Left lung (tissue), 14 donors: ENCODE results near the gene CACNB1. TPM values are rescaled to one million over a fixed set of nuclear protein-coding genes. Genes with fewer than 3 reads are reported as not detected.

ENCODE experiments used
- ATAC-seq: fragments of 200-7000 bp; cut with Tn5 transposase; one replicate; pipeline ENCODE4 v1.9.1; 2020; ENCODE audit warnings: moderate library complexity
- DNase-seq, 4 donors: peaks; one replicate each; pipeline ENCODE4 v3.0.0-alpha.2; 2013 to 2020
- H3K27ac ChIP-seq, 2 donors: fragments of 200-600 bp; sonication (generic) in 1 of 2; one replicate each; pipeline versions ENCODE4 v1.5.0 to v1.8.0; 2020 to 2021
- H3K27me3 ChIP-seq, 2 donors: fragments of 200-600 bp; sonication (generic) in 1 of 2; one replicate each; pipeline versions ENCODE4 v1.5.0 to v1.8.0; 2020 to 2021
- H3K36me3 ChIP-seq, 2 donors: fragments of 200-600 bp; sonication (generic) in 1 of 2; one replicate each; pipeline versions ENCODE4 v1.5.0 to v1.8.0; 2020 to 2021
- H3K4me1 ChIP-seq, 2 donors: fragments of 200-600 bp; one replicate each; pipeline ENCODE4 v1.8.0; 2021
- H3K4me3 ChIP-seq, 2 donors: fragments of 200-600 bp; sonication (generic) in 1 of 2; one replicate each; pipeline versions ENCODE4 v1.5.0 to v1.8.0; 2020 to 2021; ENCODE audit warnings: mild to moderate bottlenecking in 1 of 2
- H3K9me3 ChIP-seq, 2 donors: fragments of 200-600 bp; sonication (generic) in 1 of 2; one replicate each; pipeline versions ENCODE4 v1.5.0 to v1.8.0; 2020 to 2021
- CTCF ChIP-seq, 2 donors: fragments of 200-600 bp; sonication (generic) in 1 of 2; IDR thresholded peaks; one replicate each; pipeline versions ENCODE4 v1.5.0 to v1.8.0; 2021; ENCODE audit warnings: antibody characterized with exemption in 2 of 2
- intact Hi-C, 2 donors: fragments of 100-400 bp; cut with DNase I; formaldehyde crosslinking; loops; one replicate each; pipeline versions ENCODE4 v1.11.2 to v1.14.2; 2022
- long read RNA-seq, 12 donors: library from polyadenylated mRNA in 2 of 12; unstranded in 2 of 12; transcript quantifications; one replicate each; pipeline ENCODE4 v2.0.0 and lab custom pipeline, GENCODE V29; 2019 to 2026
- polyA plus RNA-seq, 6 donors: library from polyadenylated mRNA; unstranded; fragments of 120-200 nt; gene quantifications; one replicate each; pipeline ENCODE4 v1.2.1, GENCODE V29; 2013; ENCODE audit not compliant: insufficient read length in 6 of 6
- total RNA-seq, 2 donors: library from RNA; stranded (reverse); fragmentation: NEBNext Ultra II Directional; extraction: Animal tissue kit (Norgen Biotek cat#: 25700); gene quantifications; one replicate each; pipeline ENCODE4 v1.2.1, GENCODE V29; 2021
- donor health status: DM: no; HTN: yes; CAD: no.
- donor health status: DM: no; HTN: no; CAD: no.

The CACNB1 gene
- total RNA-seq, result 10 to 100 TPM; 23.8 to 31.4 TPM
- polyA plus RNA-seq, result 10 to 100 TPM in 4 of 6 donors, 1 to 10 TPM in 2; 9.4 to 14.4 (median 12.5) TPM
- long read RNA-seq, donor 1, partial matches to known transcripts, result 0 of 1 reads
- long read RNA-seq, donor 1, other reads (novel, unspliced or antisense), result 0 of 1 reads
- long read RNA-seq, donor 2, partial matches to known transcripts, result 3,080 of 4,982 reads
- long read RNA-seq, donor 2, other reads (novel, unspliced or antisense), result 1,901 of 4,982 reads
- long read RNA-seq, donor 3, partial matches to known transcripts, result 5,383 of 5,491 reads
- long read RNA-seq, donor 3, other reads (novel, unspliced or antisense), result 107 of 5,491 reads
- long read RNA-seq, donor 4, partial matches to known transcripts, result 0 of 1 reads
- long read RNA-seq, donor 4, other reads (novel, unspliced or antisense), result 1 of 1 reads
- long read RNA-seq, donor 5, partial matches to known transcripts, result 2,805 of 4,671 reads
- long read RNA-seq, donor 5, other reads (novel, unspliced or antisense), result 1,866 of 4,671 reads
- long read RNA-seq, donor 6, partial matches to known transcripts, result 3,543 of 5,369 reads
- long read RNA-seq, donor 6, other reads (novel, unspliced or antisense), result 1,825 of 5,369 reads
- long read RNA-seq, donor 7, partial matches to known transcripts, result 0 of 1 reads
- long read RNA-seq, donor 7, other reads (novel, unspliced or antisense), result 0 of 1 reads
- long read RNA-seq, donor 8, partial matches to known transcripts, result 2,312 of 3,542 reads
- long read RNA-seq, donor 8, other reads (novel, unspliced or antisense), result 1,228 of 3,542 reads
- long read RNA-seq, donor 9, result 0 reads
- long read RNA-seq, donor 10, partial matches to known transcripts, result 2 of 2 reads
- long read RNA-seq, donor 10, other reads (novel, unspliced or antisense), result 0 of 2 reads
- long read RNA-seq, donor 11, result 0 reads
- long read RNA-seq, donor 12, partial matches to known transcripts, result 2,540 of 4,547 reads
- long read RNA-seq, donor 12, other reads (novel, unspliced or antisense), result 2,007 of 4,547 reads

GRCh38 chr17:39197380-39198185 lies at the start of gene CACNB1:
Gene CACNB1, minus strand, starts transcription at chr17:39197669. Its CDS starts 174 bp downstream, at chr17:39197495.
- H3K4me1 ChIP-seq, result peaks cover 28 to 73% of the 10 kb centered on the region in 2 donors
- H3K9me3 ChIP-seq, result no peaks in the 10 kb centered on the region
- no peak for TF ChIP-seq CTCF (IDR thresholded peaks at IDR 0.05)
- intact Hi-C loops, result no loop called here
- peak within 1 kb of the TSS; percentile 77 to 97 for H3K27ac ChIP-seq
- peaks cover 0 to 23% of the 10 kb centered on the region in 2 donors for H3K27me3 ChIP-seq
- DNase-seq, result peak; percentile 70 to 93 (median 82)
- ATAC-seq, result peak; percentile 72
- H3K4me3 ChIP-seq, result peak within 1 kb of the TSS; percentile 58 to 75
- H3K36me3 ChIP-seq, result peaks cover 0 to 30% of the 10 kb centered on the region in 2 donors

DNA sequence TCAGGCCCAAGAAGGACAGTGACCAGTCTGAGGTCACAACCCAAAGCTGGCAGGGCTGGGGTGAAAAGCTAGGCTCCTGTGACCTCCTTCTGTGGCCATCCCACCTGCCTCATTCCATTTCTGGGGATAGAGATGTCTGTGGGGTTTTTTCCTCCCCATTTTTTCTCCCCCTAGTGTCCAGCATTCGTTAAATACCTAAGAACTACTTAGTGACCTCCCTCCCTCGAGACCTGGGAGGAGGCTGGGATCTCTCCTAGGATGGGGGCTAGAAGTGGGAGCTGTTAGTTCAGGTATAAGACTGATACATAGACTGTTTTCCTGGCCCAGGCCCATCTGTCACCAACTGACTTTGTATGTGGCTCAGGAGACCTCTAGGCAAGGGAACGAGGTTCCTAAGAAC lies 48.8 kb upstream of the CACNB1 start:
- DNase-seq, result no peak

GRCh38 chr17:39244600-39245570 lies 47.4 kb upstream of the CACNB1 start:
- peaks cover 2 to 10% of the 10 kb centered on the region in 2 donors for H3K4me1 ChIP-seq
- intact Hi-C loops, result loop anchor here in 1 of 2 donors (5.0 kb wide), 1 partner anchor 263 kb away; no protein-coding TSS in a partner anchor
- H3K36me3 ChIP-seq, result no peaks in the 10 kb centered on the region
- DNase-seq (peak; percentile 74 to 91 (median 84)), ATAC-seq (peak; percentile 96)
- no peak overlapping the region for H3K27ac ChIP-seq
- TF ChIP-seq CTCF (IDR thresholded peaks at IDR 0.05), result peak; percentile 93 to 95
- no peak overlapping the region for H3K4me3 ChIP-seq
- peaks cover 0 to 40% of the 10 kb centered on the region in 2 donors for H3K27me3 ChIP-seq
- no peaks in the 10 kb centered on the region for H3K9me3 ChIP-seq

More for the DNA sequence above, 48.8 kb upstream of the CACNB1 start:
- peaks cover 2 to 10% of the 10 kb centered on the region in 2 donors for H3K4me1 ChIP-seq
- no peak overlapping the region for H3K4me3 ChIP-seq
- H3K27me3 ChIP-seq, result peaks cover 0 to 27% of the 10 kb centered on the region in 2 donors
- no peak overlapping the region for H3K27ac ChIP-seq
- no peak for TF ChIP-seq CTCF (IDR thresholded peaks at IDR 0.05)
- intact Hi-C loops, result no loop called here
- ATAC-seq, result no peak
- no peaks in the 10 kb centered on the region for H3K9me3 ChIP-seq
- no peaks in the 10 kb centered on the region for H3K36me3 ChIP-seq

DNA sequence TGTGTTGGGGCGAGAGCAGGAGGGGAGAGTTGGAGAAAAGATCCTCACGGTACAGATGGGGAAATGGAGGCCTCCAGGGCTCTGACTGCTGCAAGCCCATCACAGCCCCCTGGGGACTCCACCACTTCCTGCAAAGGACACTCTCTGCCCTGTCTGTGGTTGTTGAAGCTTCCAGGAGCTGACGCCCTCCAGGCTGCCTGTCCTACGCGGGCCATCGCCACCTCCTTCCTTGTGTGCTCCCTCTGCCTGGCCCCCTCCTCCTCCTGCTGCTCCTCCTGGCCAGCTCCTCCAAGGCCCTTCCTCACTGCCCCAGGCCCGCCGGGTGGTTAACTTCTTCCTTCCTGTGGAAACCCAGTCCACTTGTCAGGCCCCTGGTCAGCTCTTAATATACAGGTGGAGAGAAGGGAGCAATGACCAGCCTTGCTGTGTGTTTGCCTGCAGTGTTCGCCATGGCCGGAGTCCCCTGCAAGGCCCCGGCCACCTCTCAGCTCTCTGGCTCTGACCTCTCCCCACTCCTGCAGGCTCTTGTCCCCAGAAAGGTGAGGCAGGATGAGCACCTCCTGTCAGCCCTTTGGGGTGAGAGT lies 46.6 kb upstream of the CACNB1 start:
- no peak overlapping the region for H3K4me3 ChIP-seq
- no peaks in the 10 kb centered on the region for H3K9me3 ChIP-seq
- H3K27ac ChIP-seq, result no peak overlapping the region
- no peaks in the 10 kb centered on the region for H3K36me3 ChIP-seq
- H3K27me3 ChIP-seq, result peaks cover 0 to 47% of the 10 kb centered on the region in 2 donors
- TF ChIP-seq CTCF (IDR thresholded peaks at IDR 0.05), result no peak
- DNase-seq (no peak), ATAC-seq (no peak)
- peaks cover 2 to 10% of the 10 kb centered on the region in 2 donors for H3K4me1 ChIP-seq
- intact Hi-C loops, result loop anchor here in 1 of 2 donors (5.0 kb wide), 1 partner anchor 262 kb away; no protein-coding TSS in a partner anchor
